ENCODE data around the gene NDUFV1.
"Not testable (repeated sequence)": the region's sequence is repeated elsewhere in the genome, so short reads cannot be mapped to it uniquely, and the experiment has no call there.

Gene NDUFV1

GRCh38 chr11:67627812-67628624 lies 21.3 kb downstream of the NDUFV1 start:
- no peak for FAIRE-seq

- no peak for FAIRE-seq
These were observed 22.1 kb downstream of the NDUFV1 start for GRCh38 chr11:67628710-67629385.

GRCh38 chr11:67629386-67630227 lies 22.9 kb downstream of the NDUFV1 start, which contains the start of gene NUDT8:
NUDT8 (minus strand) TSS chr11:67629937; CDS start chr11:67629911, 26 bp downstream.
- no peak for FAIRE-seq

GRCh38 chr11:67630228-67630942 lies 23.6 kb downstream of the NDUFV1 start:
- FAIRE-seq = no peak

GRCh38 chr11:67630943-67631331 lies 24.2 kb downstream of the NDUFV1 start:
- no peak for FAIRE-seq

GRCh38 chr11:67631411-67631810 lies 24.7 kb downstream of the NDUFV1 start:
- no peak for FAIRE-seq

- no peak for FAIRE-seq
These were observed 25.1 kb downstream of the NDUFV1 start for GRCh38 chr11:67631853-67632174.

GRCh38 chr11:67632175-67632981 lies 25.6 kb downstream of the NDUFV1 start:
- no peak for FAIRE-seq

- FAIRE-seq = no peak
These were observed 26.4 kb downstream of the NDUFV1 start for GRCh38 chr11:67632982-67633755.

GRCh38 chr11:67633758-67634365 lies 27.1 kb downstream of the NDUFV1 start:
- no peak for FAIRE-seq

GRCh38 chr11:67634366-67635230 lies 27.9 kb downstream of the NDUFV1 start:
- no peak for FAIRE-seq

GRCh38 chr11:67635231-67635521 lies 28.4 kb downstream of the NDUFV1 start:
- no peak for FAIRE-seq

- no peak for FAIRE-seq
These were observed 30.2 kb downstream of the NDUFV1 start for GRCh38 chr11:67636962-67637361.

GRCh38 chr11:67637441-67637840 lies 30.7 kb downstream of the NDUFV1 start:
- FAIRE-seq = not testable (repeated sequence)

GRCh38 chr11:67638535-67639437 lies 32.0 kb downstream of the NDUFV1 start:
- FAIRE-seq = no peak

GRCh38 chr11:67639438-67639859 lies 32.7 kb downstream of the NDUFV1 start, which contains the start of gene TBX10:
TBX10 (minus strand) TSS chr11:67639763; CDS start chr11:67639472, 291 bp downstream.
- no peak for FAIRE-seq

GRCh38 chr11:67640021-67640757 lies 33.5 kb downstream of the NDUFV1 start:
- no peak for FAIRE-seq

Measured in endometrium (tissue), 2 donors.